HPDE6-E6E7 (cell line): ENCODE results near the gene LAGE3.

Experiments used
- DNase-seq: peaks from one replicate; pipeline ENCODE4 v3.0.0; 2011; ENCODE audit warnings: missing footprints; ENCODE audit errors: extremely low spot score

The LAGE3 gene

GRCh38 chrX:154458116-154458953, 20.7 kb downstream of the LAGE3 start, which contains the start of gene PLXNA3:
Gene PLXNA3, plus strand, starts transcription at chrX:154458281. Its CDS starts 1,903 bp downstream, at chrX:154460184.
- DNase-seq: peak; percentile 70

DNA sequence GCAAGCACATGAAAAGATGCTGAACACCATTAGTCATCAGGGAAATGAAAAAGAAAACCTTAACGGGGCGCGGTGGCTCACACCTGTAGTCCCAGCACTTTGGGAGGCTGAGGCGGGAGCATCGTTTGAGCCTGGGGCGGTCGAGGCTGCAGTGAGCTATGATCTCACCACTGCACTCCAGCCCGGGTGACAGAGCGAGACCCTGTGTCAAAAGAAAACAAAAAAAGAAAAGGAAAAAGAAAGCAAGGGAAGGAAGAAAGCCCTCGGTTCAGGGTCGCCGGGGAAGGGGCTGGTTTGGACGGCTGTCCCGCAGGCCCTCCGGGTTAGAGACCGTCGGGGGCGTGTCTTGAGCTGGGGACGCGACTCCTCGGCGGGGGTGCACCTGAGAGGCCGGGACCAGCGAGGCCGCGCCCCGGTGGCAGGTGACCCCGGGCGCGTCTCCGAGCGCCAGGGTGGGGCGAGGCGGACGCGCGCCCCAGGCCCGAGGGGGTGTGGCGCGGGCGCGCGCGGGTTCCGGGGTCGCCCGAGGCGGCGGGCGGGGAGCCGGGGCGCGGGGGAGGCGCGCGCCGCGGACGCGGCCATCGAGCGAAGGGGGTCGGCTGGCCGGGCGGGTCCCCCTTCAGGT, 21.5 kb downstream of the LAGE3 start:
- DNase-seq: peak; percentile 58

DNA sequence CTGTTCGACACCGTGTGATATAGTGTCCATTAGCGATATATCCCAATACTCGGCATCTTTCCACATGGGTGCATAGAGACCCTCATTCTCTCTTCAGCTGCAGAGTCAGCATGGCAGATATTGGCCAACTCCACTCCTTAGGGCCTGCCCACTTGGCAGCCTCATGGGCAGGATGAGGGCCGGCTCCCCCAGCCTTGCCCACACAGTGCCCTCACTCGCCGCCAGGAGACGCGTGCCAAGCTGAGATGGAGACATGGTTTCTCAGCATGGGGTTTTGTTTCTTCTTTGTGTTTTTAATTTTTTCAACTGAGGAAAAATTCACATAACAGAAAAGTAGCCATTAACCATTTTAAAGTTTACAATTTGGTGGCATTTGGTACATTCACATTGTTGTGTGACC, 26.3 kb downstream of the LAGE3 start:
- no peak for DNase-seq

DNA sequence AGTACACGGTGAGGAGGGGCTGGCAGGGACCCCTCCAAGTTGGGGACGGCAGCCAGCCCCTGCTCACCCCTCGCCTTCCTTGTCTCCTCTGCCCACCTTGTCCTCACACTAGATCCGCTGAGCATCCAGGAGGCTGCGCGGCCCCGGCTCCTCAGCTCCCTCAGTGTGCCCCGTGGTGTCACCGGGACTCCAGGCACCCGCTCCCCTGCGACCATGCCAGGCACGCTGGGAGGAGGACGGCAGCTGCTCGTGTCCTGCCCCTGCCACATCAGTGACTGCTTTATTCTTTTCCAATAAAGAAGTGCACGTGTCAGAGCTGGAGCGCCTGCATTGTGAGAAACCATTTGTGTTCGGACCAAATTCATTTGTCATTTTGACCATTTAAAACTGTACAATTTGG, 28.8 kb downstream of the LAGE3 start:
- no peak for DNase-seq

DNA sequence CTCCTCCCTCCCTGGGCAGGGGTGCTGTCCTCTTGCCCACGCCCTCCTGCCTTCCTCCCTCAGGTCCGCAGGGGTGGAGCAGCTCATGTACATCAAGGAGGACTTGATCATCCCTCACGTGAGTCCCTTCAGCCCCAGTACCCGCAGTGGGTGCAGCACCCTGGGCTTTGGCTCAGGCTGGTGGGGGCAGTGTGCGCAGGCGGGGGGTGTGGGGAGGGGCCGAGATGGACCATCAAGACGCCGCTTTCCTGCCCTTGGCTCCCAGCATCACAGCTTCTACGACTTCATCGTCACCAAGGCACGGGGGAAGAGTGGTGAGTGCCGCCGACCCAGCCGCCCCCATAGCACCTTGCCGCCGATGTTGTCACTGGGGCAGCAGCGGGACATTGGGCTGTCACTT, 29.5 kb downstream of the LAGE3 start:
- DNase-seq: no peak

- no peak for DNase-seq
These were observed 30.6 kb downstream of the LAGE3 start for GRCh38 chrX:154448484-154448883.

DNA sequence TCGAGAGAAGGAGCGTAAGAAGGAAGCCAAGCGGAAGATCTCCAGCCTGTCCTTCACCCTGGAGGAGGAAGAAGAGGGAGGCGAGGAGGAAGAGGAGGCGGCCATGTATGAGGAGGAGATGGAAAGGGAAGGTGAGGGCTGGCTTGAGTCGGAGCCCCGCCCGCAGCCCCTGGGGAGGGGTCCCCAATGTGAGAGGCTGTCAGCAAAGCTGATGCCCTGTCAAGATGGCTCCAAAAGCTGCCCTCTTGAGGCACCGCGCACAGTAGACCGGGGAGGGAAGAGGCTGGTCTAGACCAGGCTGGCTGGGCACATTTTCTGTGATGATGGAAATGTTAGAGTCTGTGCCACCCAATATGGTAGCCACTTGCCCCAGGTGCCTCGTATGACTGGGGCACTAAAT, 32.7 kb downstream of the LAGE3 start:
- DNase-seq: no peak

- no peak for DNase-seq
These were observed 33.3 kb downstream of the LAGE3 start for GRCh38 chrX:154445776-154446175.

DNA sequence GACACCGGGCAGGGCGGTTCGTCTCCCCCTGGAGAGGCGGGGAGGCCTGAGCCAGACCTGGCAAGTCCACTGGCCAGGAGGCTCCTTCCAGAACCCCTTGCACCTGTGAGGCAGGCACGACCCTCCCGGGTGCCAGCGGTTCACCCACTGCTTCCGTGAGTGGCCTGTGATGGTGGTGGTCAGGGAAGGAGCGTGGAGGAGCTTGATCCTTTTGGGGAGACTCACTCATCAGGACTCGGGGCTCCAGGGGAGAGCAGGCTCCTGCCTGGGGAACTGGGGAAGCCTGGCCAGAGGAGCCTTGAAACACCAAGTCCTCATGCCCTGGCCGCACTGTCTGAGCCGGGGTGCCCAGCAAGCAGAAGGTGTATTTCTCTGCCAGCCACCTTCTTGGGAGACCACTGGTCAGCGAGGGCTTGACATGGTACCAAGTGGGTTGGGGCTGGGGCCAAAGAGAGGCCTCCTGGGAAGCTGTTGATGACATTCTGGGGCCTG, 34.3 kb downstream of the LAGE3 start:
- no peak for DNase-seq

DNA sequence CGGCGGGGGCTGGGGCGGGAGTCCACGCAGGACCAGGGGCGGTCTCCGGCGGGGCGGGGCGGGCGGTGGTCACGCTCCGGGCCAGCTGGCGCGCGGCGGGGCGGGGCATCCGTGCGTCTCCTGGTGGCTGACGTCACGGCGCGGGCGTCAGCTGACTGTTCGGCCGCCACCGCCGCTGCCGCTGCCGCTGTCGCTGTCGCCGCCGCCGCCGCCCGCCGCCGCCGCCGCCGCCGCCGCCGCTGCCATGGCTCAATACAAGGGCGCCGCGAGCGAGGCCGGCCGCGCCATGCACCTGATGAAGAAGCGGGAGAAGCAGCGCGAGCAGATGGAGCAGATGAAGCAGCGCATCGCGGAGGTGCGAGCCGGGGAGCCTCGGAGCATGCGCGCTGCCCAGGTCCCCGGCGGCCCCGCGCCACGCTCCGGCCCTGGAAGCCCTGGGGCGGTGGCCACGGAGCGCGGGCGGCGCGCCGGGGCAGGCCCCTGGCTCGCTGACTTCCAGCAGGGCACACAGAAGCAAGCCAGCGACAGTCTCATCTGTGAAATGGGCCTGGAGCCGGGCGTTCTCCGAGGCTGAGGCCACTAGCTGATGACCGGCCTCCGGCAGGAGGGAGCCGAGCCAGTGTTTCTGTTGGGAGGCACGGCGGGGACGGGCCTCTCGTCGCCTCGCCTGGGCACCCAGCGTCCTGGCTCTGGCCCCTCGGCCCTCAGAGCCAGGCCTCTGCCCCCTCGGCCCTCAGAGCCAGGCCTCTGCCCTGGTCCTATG, 34.9 kb downstream of the LAGE3 start, which contains the start of gene FAM50A:
TSS of gene FAM50A (plus strand) at position 150 of the 763 bp plus-strand sequence. CDS start at position 245, 95 bp downstream.
- peak; percentile 81 for DNase-seq

DNA sequence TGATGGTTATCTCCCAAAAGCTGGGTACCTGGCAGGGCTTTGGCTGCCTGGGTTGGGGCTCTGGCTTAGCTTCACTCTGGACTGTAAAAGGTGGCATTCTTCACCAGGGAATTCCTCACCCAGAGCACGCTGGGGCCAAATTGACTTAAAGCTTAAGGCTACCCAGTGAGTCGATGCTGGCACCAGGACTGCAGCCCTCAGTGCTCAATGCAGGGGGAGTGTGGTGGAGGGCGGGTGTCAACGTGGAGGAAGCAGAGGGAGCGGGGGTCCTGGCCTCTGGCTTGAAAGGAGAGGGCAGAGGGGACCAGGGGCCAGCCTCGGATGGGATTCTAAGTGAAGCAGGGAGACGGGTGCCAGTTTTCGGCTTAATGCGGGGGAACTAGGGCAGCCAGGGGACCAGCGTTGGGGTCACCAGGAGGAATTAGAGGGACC, 35.6 kb downstream of the LAGE3 start:
- no peak for DNase-seq

DNA sequence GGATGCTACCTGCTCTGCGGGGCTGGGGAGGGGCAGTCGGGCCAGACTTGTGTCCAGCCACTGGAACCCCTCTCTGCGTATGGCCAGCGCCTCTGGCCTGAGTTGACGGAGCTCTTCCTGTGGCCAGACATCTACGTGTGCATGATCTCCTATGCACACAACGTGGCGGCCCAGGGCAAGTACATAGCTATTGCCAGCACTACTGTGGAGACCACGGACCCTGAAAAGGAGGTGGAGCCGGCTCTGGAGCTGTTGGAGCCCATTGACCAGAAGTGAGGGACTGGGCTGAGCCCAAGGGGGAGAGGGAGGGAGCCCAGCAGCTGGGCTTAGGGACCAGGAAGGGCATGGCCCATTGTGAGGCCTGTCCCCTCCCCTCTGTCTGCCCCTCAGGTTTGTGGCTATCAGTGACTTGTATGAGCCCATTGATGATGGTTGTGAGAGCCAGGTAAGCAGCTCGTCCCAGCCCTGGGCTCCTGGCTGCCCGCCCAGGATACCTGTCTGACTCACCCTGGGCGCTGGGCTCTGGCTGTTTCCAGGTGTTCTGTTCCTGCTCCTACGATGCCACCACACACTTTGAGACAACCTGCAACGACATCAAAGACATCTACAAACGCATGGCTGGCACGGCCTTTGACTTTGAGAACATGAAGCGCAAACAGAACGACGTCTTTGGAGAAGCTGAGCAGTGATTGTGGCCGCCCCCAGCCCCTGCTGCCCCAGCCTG, 36.9 kb downstream of the LAGE3 start:
- peak; percentile 93 for DNase-seq

DNA sequence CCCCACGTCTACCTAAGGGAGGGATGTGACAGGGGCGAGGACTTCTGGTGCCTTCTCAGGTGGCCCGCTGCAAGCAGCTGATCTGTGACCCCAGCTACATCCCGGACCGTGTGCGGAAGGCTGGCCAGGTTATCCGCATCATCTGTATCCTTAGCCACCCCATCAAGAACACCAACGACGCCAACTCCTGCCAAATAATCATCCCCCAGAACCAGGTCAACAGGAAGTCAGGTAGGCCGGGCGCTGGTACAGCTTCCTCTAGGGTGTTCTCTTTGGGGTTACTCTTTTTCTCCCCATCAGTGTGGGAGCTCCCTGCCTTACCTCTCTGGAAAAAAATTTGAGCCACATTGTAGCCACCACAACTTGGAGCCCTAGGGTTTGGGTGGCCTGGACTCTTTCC, 37.5 kb downstream of the LAGE3 start:
- no peak for DNase-seq

GRCh38 chrX:154440623-154441357, 38.3 kb downstream of the LAGE3 start:
- DNase-seq: no peak

DNA sequence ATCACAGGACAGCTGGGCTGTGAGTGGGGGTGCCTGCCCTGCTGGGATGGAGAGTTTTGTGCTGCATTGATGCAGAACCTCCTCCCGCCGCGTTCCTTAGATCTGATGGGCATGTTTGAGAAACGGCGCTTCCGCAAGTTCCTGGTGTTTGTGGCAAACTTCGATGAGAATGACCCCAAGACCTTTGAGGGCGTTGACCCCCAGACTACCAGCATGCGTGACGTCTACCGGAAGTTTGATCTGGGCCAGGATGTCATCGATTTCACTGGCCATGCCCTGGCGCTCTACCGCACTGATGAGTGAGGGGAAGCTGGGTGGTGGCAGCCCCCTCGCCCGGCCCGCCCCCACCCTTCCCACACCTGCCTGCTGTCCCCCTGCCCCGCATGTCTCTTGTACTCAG, 39.2 kb downstream of the LAGE3 start:
- no peak for DNase-seq

DNA sequence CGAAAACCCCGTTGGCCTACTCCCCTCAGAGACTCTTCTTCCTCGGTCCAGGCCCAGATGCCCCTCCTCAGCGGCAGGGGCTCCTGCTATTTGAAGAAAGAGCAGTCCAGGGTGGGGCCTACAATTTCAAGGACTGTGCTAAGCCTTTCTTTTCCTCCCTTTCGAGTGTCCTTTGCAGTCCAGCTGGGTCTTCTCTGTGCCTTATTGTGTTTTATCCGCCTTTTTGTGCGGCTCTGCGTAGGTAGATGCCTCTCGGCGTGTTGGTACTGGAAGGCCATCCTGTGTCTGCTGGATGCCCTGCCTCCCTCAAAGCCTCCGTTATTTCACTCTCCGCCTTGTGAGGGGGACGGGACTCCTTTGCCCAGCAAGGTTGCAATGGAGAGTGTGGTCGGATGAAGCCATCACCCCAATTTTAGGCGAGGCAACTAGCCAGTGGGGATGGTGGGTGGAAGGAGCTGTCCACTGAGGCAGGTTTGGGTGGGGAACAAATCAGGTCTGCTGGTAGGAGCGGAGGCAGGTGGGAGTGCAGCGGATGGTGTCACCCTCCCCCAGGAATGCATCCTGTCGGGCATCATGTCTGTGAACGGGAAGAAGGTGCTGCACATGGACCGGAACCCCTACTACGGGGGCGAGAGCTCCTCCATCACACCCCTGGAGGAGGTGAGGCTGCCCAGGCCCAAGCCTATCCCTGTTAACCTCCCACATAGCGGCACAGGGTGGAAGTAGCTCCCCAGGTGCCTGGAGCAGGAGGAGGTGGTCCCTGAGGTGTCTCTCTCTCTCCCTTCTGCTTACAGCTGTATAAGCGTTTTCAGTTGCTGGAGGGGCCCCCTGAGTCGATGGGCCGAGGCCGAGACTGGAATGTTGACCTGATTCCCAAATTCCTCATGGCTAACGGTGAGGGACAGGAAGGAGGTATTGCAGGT, 40.8 kb downstream of the LAGE3 start:
- no peak for DNase-seq

DNA sequence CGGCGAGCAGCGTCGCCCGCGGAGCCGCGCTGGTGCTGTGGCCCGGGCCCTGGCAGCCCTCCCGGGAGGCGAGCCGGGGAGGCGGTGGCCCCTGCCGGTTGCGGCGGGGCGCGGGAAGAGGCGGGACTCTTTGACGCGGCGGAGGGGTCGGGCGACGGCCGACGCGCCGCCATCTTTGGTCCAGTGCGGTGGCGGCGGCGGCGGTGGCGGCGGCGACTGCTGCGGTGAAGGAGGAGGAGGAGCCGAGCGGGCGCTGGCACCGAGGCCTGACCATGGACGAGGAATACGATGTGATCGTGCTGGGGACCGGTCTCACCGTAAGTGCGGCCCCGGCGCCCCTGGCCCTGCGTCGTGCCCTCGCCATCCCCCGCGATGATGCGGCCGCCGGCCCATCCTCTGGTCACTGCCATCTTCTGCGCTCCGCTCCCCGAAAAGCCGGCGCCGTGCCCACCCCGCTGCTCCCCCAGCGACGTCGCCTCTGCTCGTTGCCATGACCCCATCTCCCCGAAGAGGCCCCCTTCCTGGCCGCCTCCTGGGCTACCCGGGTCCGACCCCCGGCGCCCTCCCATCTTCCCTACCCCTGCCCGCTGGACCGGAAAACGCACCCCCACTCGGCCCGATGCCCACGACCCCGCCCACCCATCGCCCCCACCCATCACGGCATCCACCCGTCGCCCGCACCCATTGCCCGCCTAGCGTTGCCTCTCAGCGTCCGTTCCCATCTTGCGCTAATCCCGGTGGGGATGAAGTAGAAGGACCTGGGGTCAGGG, 41.9 kb downstream of the LAGE3 start, which contains the start of gene GDI1:
TSS of gene GDI1 (plus strand) at position 172 of the 770 bp plus-strand sequence. CDS start at position 273, 101 bp downstream.
- peak; percentile 60 for DNase-seq

DNA sequence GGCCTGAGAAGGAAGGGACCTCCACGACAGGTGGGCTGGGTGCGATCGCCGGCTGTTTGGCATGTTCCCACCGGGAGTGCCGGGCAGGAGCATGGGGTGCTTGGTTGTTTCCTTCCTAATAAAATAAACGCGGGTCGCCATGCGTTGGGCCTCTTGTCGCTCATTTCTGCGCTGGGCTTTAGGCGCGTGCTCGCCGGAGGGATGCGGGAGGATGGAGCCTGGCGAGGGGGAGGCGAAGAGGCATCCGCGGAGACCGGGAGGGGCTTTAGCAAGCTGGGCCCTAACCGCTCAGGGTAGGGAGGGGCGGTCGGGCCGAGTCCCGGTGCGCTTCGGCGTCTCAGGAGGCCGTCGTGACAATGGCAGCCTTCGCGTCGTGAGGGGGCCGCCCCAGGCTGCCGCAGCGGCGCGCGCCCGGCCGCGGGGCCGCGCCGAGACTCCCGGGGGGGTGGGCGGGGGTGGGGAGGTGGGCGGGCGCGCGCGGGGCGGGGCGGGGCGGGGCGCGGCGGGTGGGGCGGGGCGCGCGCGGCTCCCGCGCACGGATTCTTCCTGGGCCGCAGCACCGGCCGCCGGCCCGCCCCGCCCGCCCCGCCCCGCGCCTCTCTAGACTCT, 42.6 kb downstream of the LAGE3 start:
- DNase-seq: peak; percentile 47
